HCT116 (cell line): ENCODE data around the gene PPIL1.

ENCODE experiments used
- ATF3 ChIP-seq: IDR thresholded peaks from 2 replicates; pipeline ENCODE4 v1.6.1; 2012
- CTCF ChIP-seq, 3 experiments: fragments of 200-600 bp in 1 of 3; sonication (generic) in 1 of 3; IDR thresholded peaks in 2 of 3; conservative IDR thresholded peaks in 1 of 3; 2 replicates each; pipeline ENCODE4 v1.5.1; 2012 to 2017; ENCODE audit warnings: low read depth in 2 of 3, low read length in 2 of 3, antibody characterized with exemption in 1 of 3, borderline replicate concordance in 1 of 3, control low read depth in 1 of 3, mild to moderate bottlenecking in 1 of 3, mixed read lengths in 1 of 3, mixed run types in 1 of 3, moderate library complexity in 1 of 3; ENCODE audit not compliant: insufficient read depth in 1 of 3
- EZH2 ChIP-seq: fragments of 200-600 bp; sonication (generic); IDR thresholded peaks from 2 replicates; pipeline ENCODE4 v1.6.1; 2017; ENCODE audit warnings: antibody characterized with exemption, mixed run types
- POLR2A ChIP-seq: IDR thresholded peaks from 2 replicates; pipeline ENCODE4 v1.7.0; 2011; ENCODE audit warnings: borderline replicate concordance; ENCODE audit not compliant: insufficient read depth, insufficient read length; ENCODE audit errors: extremely low read depth
- POLR2AphosphoS5 ChIP-seq: IDR thresholded peaks from 2 replicates; pipeline ENCODE4 v1.6.1; 2011; ENCODE audit warnings: mild to moderate bottlenecking, low read depth, low read length, moderate library complexity
- RAD21 ChIP-seq: IDR thresholded peaks from 2 replicates; pipeline ENCODE4 v1.6.1; 2012; ENCODE audit warnings: low read depth, mild to moderate bottlenecking
- SIN3A ChIP-seq: IDR thresholded peaks from 2 replicates; pipeline ENCODE4 v1.6.1; 2012; ENCODE audit warnings: low read depth
- SP1 ChIP-seq: IDR thresholded peaks from 2 replicates; pipeline ENCODE4 v1.6.1; 2012; ENCODE audit warnings: low read depth
- SRF ChIP-seq: IDR thresholded peaks from 2 replicates; pipeline ENCODE4 v1.6.1; 2012; ENCODE audit warnings: low read depth
- TCF7L2 ChIP-seq: IDR thresholded peaks from 2 replicates; pipeline ENCODE4 v1.7.0; 2011; ENCODE audit warnings: borderline replicate concordance, inconsistent platforms; ENCODE audit not compliant: insufficient read depth, insufficient read length; ENCODE audit errors: extremely low read depth
- ZBTB33 ChIP-seq: IDR thresholded peaks from 2 replicates; pipeline ENCODE4 v1.6.1; 2011; ENCODE audit warnings: mild to moderate bottlenecking, low read length, moderate library complexity; ENCODE audit not compliant: insufficient replicate concordance; ENCODE audit errors: extremely low read depth
- ZFX ChIP-seq: fragments of 450-650 bp; IDR thresholded peaks from 2 replicates; pipeline ENCODE4 v1.6.1; 2017

- no peak for TF ChIP-seq CTCF (IDR thresholded peaks at IDR 0.05 in 2 of 3, conservative IDR thresholded peaks at IDR 0.05 in 1 of 3; ENCODE audit: borderline replicate concordance in 1 of 3, insufficient read depth in 1 of 3, low read depth in 2 of 3, low read length in 2 of 3)
- no peak for TF ChIP-seq POLR2A
- no peak for TF ChIP-seq POLR2AphosphoS5
- TF ChIP-seq ATF3 = no peak
- no peak for TF ChIP-seq SRF
- no peak for TF ChIP-seq ZBTB33
- TF ChIP-seq SP1 = no peak
- TF ChIP-seq EZH2 = no peak
- TF ChIP-seq ZFX = no peak
- TF ChIP-seq RAD21 = no peak
- no peak for TF ChIP-seq TCF7L2
- no peak for TF ChIP-seq SIN3A
These were observed 18.9 kb downstream of the PPIL1 start for GRCh38 chr6:36855750-36856149.
